GM18861 (cell line): ENCODE data around the gene GPATCH11.

Experiments used
- ATAC-seq: cut with Tn5 transposase; IDR thresholded peaks from one replicate; pipeline ENCODE4 v1.9.1; 2021; ENCODE audit not compliant: unreplicated experiment

The GPATCH11 gene

GRCh38 chr2:37104178-37104577 is 19.9 kb downstream of the GPATCH11 start:
- no peak for ATAC-seq

DNA sequence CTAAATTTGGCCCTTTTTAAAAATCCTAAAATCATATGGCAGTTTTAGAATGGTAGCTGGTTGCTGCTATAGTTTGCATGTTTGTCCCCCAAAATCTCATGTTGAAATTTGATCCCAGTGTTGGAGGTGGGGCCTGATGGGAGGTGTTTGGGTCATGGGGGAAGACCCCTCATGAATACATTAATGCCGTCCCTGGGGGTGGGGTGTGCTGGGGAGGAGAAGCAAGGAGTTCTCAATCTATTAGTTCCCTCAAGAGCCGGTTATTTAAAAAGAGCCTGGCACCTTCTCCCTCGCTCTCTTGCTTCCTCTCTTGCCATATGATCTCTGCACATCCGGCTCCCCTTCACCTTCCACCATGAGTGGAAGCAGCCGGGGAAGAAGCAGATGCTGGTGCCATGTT is 20.8 kb downstream of the GPATCH11 start:
- no peak for ATAC-seq

- no peak for ATAC-seq
Measured at GRCh38 chr2:37109523-37109922, 25.2 kb downstream of the GPATCH11 start.

GRCh38 chr2:37110306-37111212 is 26.2 kb downstream of the GPATCH11 start:
- ATAC-seq: no peak

DNA sequence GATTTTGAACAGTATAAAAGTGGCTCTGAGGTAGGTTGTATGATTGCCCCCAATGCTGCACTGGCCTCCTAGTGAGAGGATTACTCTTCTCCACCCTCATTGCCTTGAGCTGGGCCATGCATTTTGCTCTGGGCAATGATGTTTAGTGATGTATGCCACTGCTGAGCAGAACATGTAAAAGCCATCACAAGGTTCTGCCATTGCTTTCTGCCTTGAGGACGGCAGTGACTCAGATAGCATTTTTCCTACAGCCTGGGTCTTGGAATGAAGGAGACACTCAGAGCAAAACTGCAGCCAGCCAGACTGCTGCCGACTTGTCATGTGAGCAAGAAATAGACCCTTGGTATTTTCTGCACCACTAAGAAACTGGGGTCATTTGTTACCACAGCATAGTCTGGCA is 27.6 kb downstream of the GPATCH11 start:
- ATAC-seq: no peak

- ATAC-seq: no peak
Measured at GRCh38 chr2:37117566-37117965, 33.2 kb downstream of the GPATCH11 start.

DNA sequence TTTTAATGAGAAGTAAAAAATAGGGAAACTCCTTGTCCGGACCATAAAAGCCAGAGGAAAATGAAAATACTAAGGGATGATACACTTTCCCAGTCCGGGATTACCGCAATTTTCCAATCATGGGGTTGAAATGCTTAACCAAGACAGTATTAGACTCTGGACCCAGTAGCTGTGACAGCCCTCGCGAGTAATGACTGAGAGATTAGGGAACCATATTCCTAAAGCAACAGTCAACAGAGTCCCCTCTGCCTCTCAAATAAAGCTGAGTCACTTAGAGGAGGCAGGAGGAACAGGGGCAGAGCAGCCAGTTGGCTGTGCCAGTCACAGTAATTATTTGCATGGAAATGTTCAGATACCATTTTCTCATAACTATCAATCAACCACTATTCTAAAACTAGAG is 34.8 kb downstream of the GPATCH11 start:
- ATAC-seq: no peak

GRCh38 chr2:37125416-37125815 is 41.1 kb downstream of the GPATCH11 start:
- no peak for ATAC-seq

DNA sequence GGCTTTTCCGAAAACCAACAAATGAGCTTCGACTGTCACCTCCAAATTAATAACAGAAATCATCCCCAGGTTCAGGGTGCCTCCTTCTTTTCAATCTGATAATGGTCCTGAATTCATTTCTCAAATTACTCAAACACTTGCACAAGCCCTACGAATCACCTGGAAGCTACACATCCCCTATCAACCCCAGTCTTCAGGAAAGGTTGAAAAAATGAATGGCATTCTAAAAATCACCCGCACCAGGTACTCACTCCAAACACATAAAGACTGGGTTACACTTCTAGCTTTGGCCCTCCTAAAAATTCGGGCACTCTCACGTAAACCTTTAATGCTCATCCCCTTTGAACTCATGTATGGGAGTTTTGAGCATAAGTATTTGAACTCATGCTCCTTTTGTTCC is 48.6 kb downstream of the GPATCH11 start:
- no peak for ATAC-seq

GRCh38 chr2:37142546-37142945 is 58.2 kb downstream of the GPATCH11 start:
- ATAC-seq: no peak

- no peak for ATAC-seq
Measured at GRCh38 chr2:37143974-37144373, 59.7 kb downstream of the GPATCH11 start.

- no peak for ATAC-seq
Measured at GRCh38 chr2:37146062-37146461, 61.7 kb downstream of the GPATCH11 start.

- no peak for ATAC-seq
Measured at GRCh38 chr2:37148325-37148724, 64.0 kb downstream of the GPATCH11 start.
